H9 (cell line): ENCODE results near the gene FAM149A. TPM values are rescaled to one million over a fixed set of nuclear protein-coding genes. Genes with fewer than 3 reads are reported as not detected.

Experiments
- DNase-seq: peaks from one replicate; pipeline ENCODE4 v3.0.0-alpha.2; 2017
- H2AFZ ChIP-seq: one replicate; pipeline ENCODE4 v1.6.1; 2013; ENCODE audit warnings: mild to moderate bottlenecking, low read length, control low read depth, moderate library complexity
- H2AK5ac ChIP-seq: 2 replicates; pipeline ENCODE4 v1.6.1; 2013; ENCODE audit warnings: low read length, control low read depth, mixed read lengths; ENCODE audit not compliant: insufficient read length
- H2BK120ac ChIP-seq: one replicate; pipeline ENCODE4 v1.6.1; 2013; ENCODE audit warnings: low read depth, mild to moderate bottlenecking, low read length, control low read depth, inconsistent platforms; ENCODE audit not compliant: poor library complexity, severe bottlenecking
- H2BK12ac ChIP-seq: 2 replicates; pipeline ENCODE4 v1.6.1; 2013; ENCODE audit warnings: low read length, control low read depth, mixed read lengths, low read depth; ENCODE audit not compliant: insufficient read length
- H2BK15ac ChIP-seq: 2 replicates; pipeline ENCODE4 v1.6.1; 2013; ENCODE audit warnings: low read depth, low read length, control low read depth
- H2BK20ac ChIP-seq: one replicate; pipeline ENCODE4 v1.6.1; 2013; ENCODE audit warnings: low read depth, mild to moderate bottlenecking, low read length, control low read depth, inconsistent platforms; ENCODE audit not compliant: poor library complexity, severe bottlenecking
- H2BK5ac ChIP-seq: 2 replicates; pipeline ENCODE4 v1.6.1; 2013; ENCODE audit warnings: low read length, control low read depth, mixed read lengths; ENCODE audit not compliant: insufficient read length
- H3K14ac ChIP-seq: 2 replicates; pipeline ENCODE4 v1.6.1; 2013; ENCODE audit warnings: low read length, control low read depth; ENCODE audit not compliant: insufficient read depth
- H3K18ac ChIP-seq: 2 replicates; pipeline ENCODE4 v1.6.1; 2013; ENCODE audit warnings: low read depth, mild to moderate bottlenecking, mixed read lengths, low read length, control low read depth; ENCODE audit not compliant: insufficient read length
- H3K23ac ChIP-seq: 2 replicates; pipeline ENCODE4 v1.6.1; 2013; ENCODE audit warnings: low read length, control low read depth, mixed read lengths, low read depth; ENCODE audit not compliant: insufficient read length
- H3K23me2 ChIP-seq: 2 replicates; pipeline ENCODE4 v1.6.1; 2013; ENCODE audit warnings: low read depth, mild to moderate bottlenecking, mixed read lengths, low read length, control low read depth; ENCODE audit not compliant: insufficient read length, poor library complexity, severe bottlenecking
- H3K27ac ChIP-seq: 2 replicates; pipeline ENCODE4 v1.5.1; 2013; ENCODE audit warnings: low read length, control low read depth, mixed read lengths, low read depth; ENCODE audit not compliant: insufficient read length
- H3K27me3 ChIP-seq: 2 replicates; pipeline ENCODE4 v1.6.1; 2013; ENCODE audit warnings: low read length, control low read depth, inconsistent platforms; ENCODE audit not compliant: insufficient read depth
- H3K4ac ChIP-seq: 2 replicates; pipeline ENCODE4 v1.6.1; 2013; ENCODE audit warnings: low read depth, mild to moderate bottlenecking, control low read depth, inconsistent platforms, low read length, moderate library complexity
- H3K4me1 ChIP-seq: 2 replicates; pipeline ENCODE4 v1.6.1; 2013; ENCODE audit warnings: low read length, control low read depth, inconsistent platforms; ENCODE audit not compliant: insufficient read depth
- H3K4me2 ChIP-seq: 2 replicates; pipeline ENCODE4 v1.6.1; 2013; ENCODE audit warnings: low read length, control low read depth, mixed read lengths; ENCODE audit not compliant: insufficient read length, insufficient read depth
- H3K56ac ChIP-seq: 2 replicates; pipeline ENCODE4 v1.6.1; 2013; ENCODE audit warnings: low read depth, mild to moderate bottlenecking, mixed read lengths, low read length, control low read depth; ENCODE audit not compliant: insufficient read length
- H3K79me1 ChIP-seq: 2 replicates; pipeline ENCODE4 v1.6.1; 2013; ENCODE audit warnings: low read depth, mild to moderate bottlenecking, moderate library complexity, low read length, control low read depth, inconsistent platforms; ENCODE audit not compliant: insufficient read depth, poor library complexity, severe bottlenecking
- H3K79me2 ChIP-seq: 2 replicates; pipeline ENCODE4 v1.6.1; 2013; ENCODE audit warnings: low read length, control low read depth, inconsistent platforms; ENCODE audit not compliant: insufficient read depth
- H3K9ac ChIP-seq: 2 replicates; pipeline ENCODE4 v1.6.1; 2013; ENCODE audit warnings: low read length, control low read depth, mixed read lengths; ENCODE audit not compliant: insufficient read length; ENCODE audit errors: extremely low read depth
- H3K9me3 ChIP-seq: one replicate; pipeline ENCODE4 v1.6.1; 2013; ENCODE audit warnings: low read depth, low read length, inconsistent platforms; ENCODE audit not compliant: control insufficient read depth
- H3T11ph ChIP-seq: one replicate; pipeline ENCODE4 v1.6.1; 2013; ENCODE audit warnings: mild to moderate bottlenecking, low read length, control low read depth, inconsistent platforms
- H4K20me1 ChIP-seq: one replicate; pipeline ENCODE4 v1.6.1; 2013; ENCODE audit not compliant: control insufficient read depth, insufficient read length, insufficient read depth
- H4K5ac ChIP-seq: 2 replicates; pipeline ENCODE4 v1.6.1; 2013; ENCODE audit warnings: low read depth, mild to moderate bottlenecking, mixed read lengths, low read length, control low read depth; ENCODE audit not compliant: insufficient read length
- H4K8ac ChIP-seq: replicated peaks from 2 replicates; pipeline ENCODE4 v1.6.1; 2013; ENCODE audit warnings: low read length, control low read depth, mixed read lengths, low read depth; ENCODE audit not compliant: insufficient read length
- H4K91ac ChIP-seq: 2 replicates; pipeline ENCODE4 v1.6.1; 2013; ENCODE audit warnings: low read depth, mild to moderate bottlenecking, moderate library complexity, mixed read lengths, low read length, control low read depth; ENCODE audit not compliant: insufficient read length
- H3K27ac Mint-ChIP-seq, 3 experiments: 2 replicates in 2 of 3; 3 replicates in 1 of 3; pipeline ENCODE4 v1.8.0; 2020 to 2021; ENCODE audit warnings: mixed read lengths in 3 of 3, mild to moderate bottlenecking in 1 of 3, moderate library complexity in 1 of 3
- H3K27me3 Mint-ChIP-seq: 2 replicates; pipeline ENCODE4 v1.8.0; 2021; ENCODE audit warnings: low read depth, mild to moderate bottlenecking, moderate library complexity, mixed read lengths
- H3K36me3 Mint-ChIP-seq, 3 experiments: 2 replicates in 2 of 3; 3 replicates in 1 of 3; pipeline ENCODE4 v1.8.0; 2020 to 2021; ENCODE audit warnings: low read depth in 3 of 3, mixed read lengths in 3 of 3; ENCODE audit not compliant: insufficient read depth in 1 of 3
- H3K4me1 Mint-ChIP-seq, 2 experiments: 2 replicates each; pipeline ENCODE4 v1.8.0; 2020; ENCODE audit warnings: mixed read lengths in 2 of 2
- H3K4me3 Mint-ChIP-seq, 2 experiments: 2 replicates in 1 of 2; 3 replicates in 1 of 2; pipeline ENCODE4 v1.8.0; 2020 to 2021; ENCODE audit warnings: mild to moderate bottlenecking in 2 of 2, mixed read lengths in 2 of 2, moderate library complexity in 1 of 2
- H3K9me3 Mint-ChIP-seq, 2 experiments: 2 replicates in 1 of 2; 3 replicates in 1 of 2; pipeline ENCODE4 v1.8.0; 2020; ENCODE audit warnings: mild to moderate bottlenecking in 2 of 2, mixed read lengths in 2 of 2, moderate library complexity in 1 of 2
- WGBS: extraction: QIAGEN DNeasy Blood & Tissue Kit; methylation state at CpG from one replicate; pipeline ENCODE4 v1.1.7; 2013; ENCODE audit warnings: missing lambda C conversion rate, low lambda C conversion rate, mixed read lengths; ENCODE audit not compliant: insufficient read length; ENCODE audit errors: extremely low coverage; 5-methylcytosine and 5-hydroxymethylcytosine counted together
- total RNA-seq: library from RNA; stranded (reverse); gene quantifications from 2 replicates; pipeline ENCODE4 v1.2.1, GENCODE V29; 2021
- TF ChIP-seq, protein P1 (sequence below): fragments of 200-600 bp; sonication (generic); conservative IDR thresholded peaks from 3 replicates; pipeline ENCODE4 v1.8.0; 2021; ENCODE audit warnings: antibody characterized with exemption, mild to moderate bottlenecking

FAM149A gene
- total RNA-seq, 1 experiment from 2014 or later: 5.9 TPM

DNA sequence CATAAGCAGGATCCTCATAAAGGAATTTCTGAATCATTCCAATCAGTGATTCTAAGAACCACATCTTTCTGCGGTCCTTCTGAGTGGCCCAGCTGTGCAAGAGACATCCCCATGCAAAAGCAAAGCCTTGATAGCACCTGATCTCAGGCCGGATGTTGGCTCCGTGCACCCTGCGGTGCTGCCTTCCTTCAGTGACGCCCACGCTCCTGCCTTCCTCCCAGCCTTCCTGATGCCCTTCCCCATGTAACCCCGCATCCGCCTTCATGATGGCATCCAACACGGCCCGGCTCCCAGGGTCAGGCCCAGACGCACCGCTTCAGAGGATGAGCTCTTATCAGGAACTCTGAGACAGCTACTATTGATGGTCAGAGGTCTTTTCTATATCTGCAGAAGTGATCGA, 66.5 kb downstream of the FAM149A start:
- no peak overlapping the region for H3K56ac ChIP-seq
- H3K9ac ChIP-seq: no peak overlapping the region
- Mint-ChIP-seq H3K27ac (no peak overlapping the region), H3K4me3 (no peak overlapping the region), H3K9me3 (0 out of 5 replicates have a peak, but pooled peaks cover 0 to 8% of the 10 kb centered on the region in 2 experiments), H3K4me1 (peaks cover 17 to 19% of the 10 kb centered on the region in 2 experiments), H3K36me3 (peaks cover 0 to 18% (median 0%) of the 10 kb centered on the region in 3 experiments; a peak in 3 of 7 replicates), H3K27me3 (no peaks in the 10 kb centered on the region)
- no peak overlapping the region for H4K8ac ChIP-seq
- no peaks in the 10 kb centered on the region for H3K79me2 ChIP-seq
- no peak overlapping the region for H3K23ac ChIP-seq
- H3K27ac ChIP-seq: no peak overlapping the region
- H3K27me3 ChIP-seq: no peaks in the 10 kb centered on the region
- no peaks in the 10 kb centered on the region for H3K23me2 ChIP-seq
- no peak overlapping the region for H3K4ac ChIP-seq
- H2BK5ac ChIP-seq: no peak overlapping the region
- no peak overlapping the region for H2AK5ac ChIP-seq
- no peak overlapping the region for H3K14ac ChIP-seq
- TF ChIP-seq, protein P1, sequence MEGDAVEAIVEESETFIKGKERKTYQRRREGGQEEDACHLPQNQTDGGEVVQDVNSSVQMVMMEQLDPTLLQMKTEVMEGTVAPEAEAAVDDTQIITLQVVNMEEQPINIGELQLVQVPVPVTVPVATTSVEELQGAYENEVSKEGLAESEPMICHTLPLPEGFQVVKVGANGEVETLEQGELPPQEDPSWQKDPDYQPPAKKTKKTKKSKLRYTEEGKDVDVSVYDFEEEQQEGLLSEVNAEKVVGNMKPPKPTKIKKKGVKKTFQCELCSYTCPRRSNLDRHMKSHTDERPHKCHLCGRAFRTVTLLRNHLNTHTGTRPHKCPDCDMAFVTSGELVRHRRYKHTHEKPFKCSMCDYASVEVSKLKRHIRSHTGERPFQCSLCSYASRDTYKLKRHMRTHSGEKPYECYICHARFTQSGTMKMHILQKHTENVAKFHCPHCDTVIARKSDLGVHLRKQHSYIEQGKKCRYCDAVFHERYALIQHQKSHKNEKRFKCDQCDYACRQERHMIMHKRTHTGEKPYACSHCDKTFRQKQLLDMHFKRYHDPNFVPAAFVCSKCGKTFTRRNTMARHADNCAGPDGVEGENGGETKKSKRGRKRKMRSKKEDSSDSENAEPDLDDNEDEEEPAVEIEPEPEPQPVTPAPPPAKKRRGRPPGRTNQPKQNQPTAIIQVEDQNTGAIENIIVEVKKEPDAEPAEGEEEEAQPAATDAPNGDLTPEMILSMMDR: no peak
- H3K18ac ChIP-seq: no peak overlapping the region
- no peak overlapping the region for H2BK20ac ChIP-seq
- H3K4me2 ChIP-seq: no peak overlapping the region
- H2AFZ ChIP-seq: no peak overlapping the region
- no peak for DNase-seq
- H2BK15ac ChIP-seq: no peak overlapping the region
- no peak overlapping the region for H4K5ac ChIP-seq
- H4K91ac ChIP-seq: no peak overlapping the region
- H3K4me1 ChIP-seq: no peaks in the 10 kb centered on the region
- H4K20me1 ChIP-seq: no peaks in the 10 kb centered on the region
- H3T11ph ChIP-seq: no peak overlapping the region
- no peaks in the 10 kb centered on the region for H3K79me1 ChIP-seq
- H3K9me3 ChIP-seq: no peaks in the 10 kb centered on the region
- no peak overlapping the region for H2BK120ac ChIP-seq
- WGBS: no CpG with 5 or more reads among the region's 13 CpGs
- H2BK12ac ChIP-seq: no peak overlapping the region
